ENCODE measurements around the gene ZBTB4.
"Not testable (repeated sequence)": the region's sequence is repeated elsewhere in the genome, so short reads cannot be mapped to it uniquely, and the experiment has no call there.

Gene ZBTB4

DNA sequence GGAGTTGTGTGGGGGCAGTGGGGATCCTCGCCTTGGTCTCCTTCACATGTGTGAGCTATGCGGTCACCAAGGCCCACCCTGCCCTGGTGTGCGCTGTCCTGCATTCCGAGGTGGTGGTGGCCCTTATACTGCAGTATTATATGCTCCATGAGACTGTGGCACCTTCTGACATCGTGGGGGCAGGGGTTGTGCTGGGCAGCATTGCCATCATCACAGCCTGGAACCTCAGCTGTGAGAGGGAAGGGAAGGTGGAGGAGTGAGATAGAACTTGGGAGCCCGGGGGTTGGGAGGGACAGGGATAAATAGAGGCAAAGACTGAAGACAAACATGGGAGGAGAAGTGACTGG is 3.3 kb upstream of the ZBTB4 start:
- Histone ChIP-seq H3K9ac (ENCODE audit: low read length in 5 of 5) (peak overlapping the region in 4 of 5 donors; percentile 77 to 95 (median 90)), H3K4me3 (ENCODE audit: low read depth in 1 of 5, low read length in 5 of 5) (peak overlapping the region in 4 of 5 donors; percentile 70 to 88 (median 78)), H3K27ac (ENCODE audit: low read depth, low read length) (peak overlapping the region; percentile 99), H3K4me1 (ENCODE audit: control insufficient read depth in 5 of 5, insufficient read depth in 5 of 5, low read length in 5 of 5) (peaks cover 14 to 66% (median 60%) of the 10 kb centered on the region in 5 donors)
- H3K27me3 ChIP-seq (ENCODE audit: control insufficient read depth in 5 of 5, insufficient read depth in 4 of 5, low read length in 5 of 5); H3K9me3 ChIP-seq (ENCODE audit: control insufficient read depth in 5 of 5, low read length in 5 of 5); H3K36me3 ChIP-seq (ENCODE audit: control insufficient read depth in 5 of 5, insufficient read depth in 5 of 5, low read length in 5 of 5): not testable (repeated sequence)

DNA sequence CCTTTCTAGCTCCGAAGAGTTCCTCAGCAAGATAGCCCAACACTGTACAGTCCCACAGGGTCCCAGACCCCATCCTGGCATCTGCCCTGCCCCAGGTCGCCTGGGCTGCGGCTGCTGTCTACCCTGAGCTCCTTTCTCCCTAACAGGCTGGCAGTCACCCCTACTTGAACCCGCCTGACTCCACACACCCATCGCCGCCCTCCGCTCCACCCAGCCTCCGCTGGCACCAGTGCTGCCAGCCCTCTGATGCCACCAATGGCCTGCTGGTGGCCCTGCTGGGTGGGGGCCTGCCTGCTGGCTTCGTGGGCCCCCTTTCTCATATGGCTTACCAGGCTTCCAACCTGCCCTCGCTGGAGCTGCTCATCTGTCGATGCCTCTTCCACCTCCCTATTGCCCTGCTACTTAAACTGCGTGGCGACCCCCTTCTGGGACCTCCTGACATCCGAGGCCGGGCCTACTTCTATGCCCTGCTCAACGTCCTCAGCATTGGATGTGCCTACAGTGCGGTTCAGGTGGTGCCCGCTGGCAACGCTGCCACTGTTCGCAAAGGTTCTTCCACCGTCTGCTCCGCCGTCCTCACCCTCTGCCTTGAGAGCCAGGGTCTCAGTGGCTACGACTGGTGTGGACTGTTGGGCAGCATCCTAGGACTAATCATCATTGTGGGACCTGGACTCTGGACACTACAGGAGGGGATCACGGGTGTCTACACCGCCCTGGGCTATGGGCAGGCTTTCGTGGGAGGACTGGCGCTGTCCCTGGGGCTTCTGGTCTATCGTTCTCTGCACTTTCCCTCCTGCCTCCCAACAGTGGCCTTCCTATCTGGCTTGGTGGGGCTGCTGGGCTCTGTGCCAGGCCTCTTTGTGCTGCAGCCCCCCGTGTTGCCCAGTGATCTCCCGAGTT is 2.7 kb upstream of the ZBTB4 start:
- H3K4me3 ChIP-seq (ENCODE audit: low read depth in 1 of 5, low read length in 5 of 5); H3K27me3 ChIP-seq (ENCODE audit: control insufficient read depth in 5 of 5, insufficient read depth in 4 of 5, low read length in 5 of 5); H3K9ac ChIP-seq (ENCODE audit: low read length in 5 of 5); H3K36me3 ChIP-seq (ENCODE audit: control insufficient read depth in 5 of 5, insufficient read depth in 5 of 5, low read length in 5 of 5); H3K9me3 ChIP-seq (ENCODE audit: control insufficient read depth in 5 of 5, low read length in 5 of 5): not testable (repeated sequence)
- H3K27ac ChIP-seq (ENCODE audit: low read depth, low read length): peak overlapping the region; percentile 99
- peaks cover 8 to 66% (median 60%) of the 10 kb centered on the region in 5 donors for H3K4me1 ChIP-seq (ENCODE audit: control insufficient read depth in 5 of 5, insufficient read depth in 5 of 5, low read length in 5 of 5)

DNA sequence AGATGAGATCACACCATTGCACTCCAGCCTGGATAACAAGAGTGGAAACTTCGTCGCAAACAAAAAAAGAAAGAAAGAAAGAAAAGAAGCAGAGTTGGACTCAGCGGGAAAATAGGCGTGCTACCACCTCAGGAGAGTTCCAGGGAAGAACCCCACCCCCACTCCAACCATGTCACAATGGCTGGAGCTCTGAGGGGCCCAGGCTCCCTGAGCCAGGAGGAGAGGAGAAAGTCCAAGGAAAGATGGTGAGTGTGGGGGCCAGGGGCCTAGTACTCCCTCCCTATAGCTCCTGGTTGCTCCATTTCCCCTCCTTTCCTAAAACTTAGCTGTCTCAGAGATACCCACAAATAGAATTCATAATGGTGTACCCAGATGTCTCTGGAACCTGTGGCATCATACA is 1.8 kb upstream of the ZBTB4 start, which contains the start of gene SLC35G6:
SLC35G6 (plus strand) TSS at position 172 of the 400 bp plus-strand sequence; CDS start at position 243, 71 bp downstream.
- not testable (repeated sequence) for H3K9me3 ChIP-seq (ENCODE audit: control insufficient read depth in 5 of 5, low read length in 5 of 5); H3K36me3 ChIP-seq (ENCODE audit: control insufficient read depth in 5 of 5, insufficient read depth in 5 of 5, low read length in 5 of 5); H3K27me3 ChIP-seq (ENCODE audit: control insufficient read depth in 5 of 5, insufficient read depth in 4 of 5, low read length in 5 of 5)
- H3K9ac ChIP-seq (ENCODE audit: low read length in 5 of 5): peak within 1 kb of the TSS in 2 of 5 donors; percentile 75 to 88
- H3K27ac ChIP-seq (ENCODE audit: low read depth, low read length): peak within 1 kb of the TSS; percentile 94
- H3K4me3 ChIP-seq (ENCODE audit: low read depth in 1 of 5, low read length in 5 of 5): peak within 1 kb of the TSS in 4 of 5 donors; percentile 69 to 86 (median 76)
- peaks cover 12 to 66% (median 60%) of the 10 kb centered on the region in 5 donors for H3K4me1 ChIP-seq (ENCODE audit: control insufficient read depth in 5 of 5, insufficient read depth in 5 of 5, low read length in 5 of 5)

DNA sequence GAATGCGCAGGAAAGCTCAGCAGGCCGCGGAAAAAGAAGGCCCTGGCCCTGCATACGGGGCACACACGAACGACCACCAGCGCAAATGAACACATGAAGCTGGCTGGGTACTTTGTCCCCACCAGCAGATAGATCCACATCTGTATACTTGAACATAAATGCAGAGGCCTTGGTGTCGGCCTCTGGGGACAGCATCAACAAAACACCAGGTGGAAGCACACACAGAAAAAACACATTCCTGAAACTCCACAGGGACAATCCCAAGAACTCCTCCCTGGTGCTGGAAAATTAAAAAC is 606 bp upstream of the ZBTB4 start:
- peak overlapping the region; percentile 94 for H3K27ac ChIP-seq (ENCODE audit: low read depth, low read length)
- no peaks in the 10 kb centered on the region for H3K9me3 ChIP-seq (ENCODE audit: control insufficient read depth in 5 of 5, low read length in 5 of 5)
- peaks cover 17 to 67% (median 60%) of the 10 kb centered on the region in 5 donors for H3K4me1 ChIP-seq (ENCODE audit: control insufficient read depth in 5 of 5, insufficient read depth in 5 of 5, low read length in 5 of 5)
- H3K4me3 ChIP-seq (ENCODE audit: low read depth in 1 of 5, low read length in 5 of 5): peak overlapping the region; percentile 69 to 86 (median 79)
- H3K9ac ChIP-seq (ENCODE audit: low read length in 5 of 5): peak overlapping the region; percentile 60 to 88 (median 77)
- no peaks in the 10 kb centered on the region for H3K36me3 ChIP-seq (ENCODE audit: control insufficient read depth in 5 of 5, insufficient read depth in 5 of 5, low read length in 5 of 5)
- H3K27me3 ChIP-seq (ENCODE audit: control insufficient read depth in 5 of 5, insufficient read depth in 4 of 5, low read length in 5 of 5): no peaks in the 10 kb centered on the region

DNA sequence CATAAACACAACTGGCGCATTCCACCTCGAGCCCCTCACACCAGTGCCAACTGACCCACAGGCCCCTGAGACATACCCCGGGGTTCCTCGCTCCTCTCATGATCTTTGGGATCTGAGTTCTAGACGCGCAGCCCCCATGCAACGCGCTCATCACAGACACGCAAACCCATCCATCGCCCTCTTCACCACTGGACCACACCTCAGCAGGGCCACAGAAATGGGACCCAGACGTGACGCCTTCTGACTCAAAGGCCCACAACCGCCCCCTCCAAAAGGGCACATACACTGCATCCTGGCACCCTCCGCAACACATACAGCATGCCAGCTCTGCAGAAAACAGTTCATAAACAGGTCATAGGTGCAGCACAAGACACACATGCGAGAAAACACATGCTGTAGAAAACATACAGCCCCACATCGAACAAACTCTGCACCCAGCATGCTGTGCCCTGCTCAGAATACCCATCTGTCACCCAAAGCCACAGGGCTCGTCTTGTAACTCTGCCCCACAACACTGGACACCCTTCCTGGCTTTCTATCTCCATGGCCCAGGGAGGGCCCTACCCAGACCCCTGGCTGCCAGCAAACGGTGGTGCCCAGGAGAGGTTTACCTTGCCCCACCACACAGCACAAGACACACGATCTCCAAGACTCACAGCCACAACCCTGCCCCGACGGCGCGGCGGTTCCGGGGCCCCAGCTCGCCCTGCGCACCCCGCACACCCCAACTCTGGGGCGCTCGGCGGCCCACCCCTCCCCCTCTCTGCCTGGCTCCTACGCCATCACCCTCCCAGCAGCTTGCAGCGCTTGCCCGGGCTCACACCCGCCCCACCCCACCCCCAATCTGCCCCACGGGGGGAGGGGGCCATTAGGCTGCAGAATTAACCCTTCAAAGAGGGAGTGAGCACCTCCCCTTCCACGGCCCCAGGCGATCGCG is 887 bp downstream of the ZBTB4 start:
- Histone ChIP-seq H3K9ac (ENCODE audit: low read length in 5 of 5) (peak overlapping the region; percentile 75 to 95 (median 83)), H3K27ac (ENCODE audit: low read depth, low read length) (peak overlapping the region; percentile 95), H3K36me3 (ENCODE audit: control insufficient read depth in 5 of 5, insufficient read depth in 5 of 5, low read length in 5 of 5) (no peaks in the 10 kb centered on the region), H3K27me3 (ENCODE audit: control insufficient read depth in 5 of 5, insufficient read depth in 4 of 5, low read length in 5 of 5) (no peaks in the 10 kb centered on the region), H3K4me3 (ENCODE audit: low read depth in 1 of 5, low read length in 5 of 5) (peak overlapping the region; percentile 81 to 99 (median 87)), H3K9me3 (ENCODE audit: control insufficient read depth in 5 of 5, low read length in 5 of 5) (no peaks in the 10 kb centered on the region), H3K4me1 (ENCODE audit: control insufficient read depth in 5 of 5, insufficient read depth in 5 of 5, low read length in 5 of 5) (peaks cover 14 to 73% (median 61%) of the 10 kb centered on the region in 5 donors)

DNA sequence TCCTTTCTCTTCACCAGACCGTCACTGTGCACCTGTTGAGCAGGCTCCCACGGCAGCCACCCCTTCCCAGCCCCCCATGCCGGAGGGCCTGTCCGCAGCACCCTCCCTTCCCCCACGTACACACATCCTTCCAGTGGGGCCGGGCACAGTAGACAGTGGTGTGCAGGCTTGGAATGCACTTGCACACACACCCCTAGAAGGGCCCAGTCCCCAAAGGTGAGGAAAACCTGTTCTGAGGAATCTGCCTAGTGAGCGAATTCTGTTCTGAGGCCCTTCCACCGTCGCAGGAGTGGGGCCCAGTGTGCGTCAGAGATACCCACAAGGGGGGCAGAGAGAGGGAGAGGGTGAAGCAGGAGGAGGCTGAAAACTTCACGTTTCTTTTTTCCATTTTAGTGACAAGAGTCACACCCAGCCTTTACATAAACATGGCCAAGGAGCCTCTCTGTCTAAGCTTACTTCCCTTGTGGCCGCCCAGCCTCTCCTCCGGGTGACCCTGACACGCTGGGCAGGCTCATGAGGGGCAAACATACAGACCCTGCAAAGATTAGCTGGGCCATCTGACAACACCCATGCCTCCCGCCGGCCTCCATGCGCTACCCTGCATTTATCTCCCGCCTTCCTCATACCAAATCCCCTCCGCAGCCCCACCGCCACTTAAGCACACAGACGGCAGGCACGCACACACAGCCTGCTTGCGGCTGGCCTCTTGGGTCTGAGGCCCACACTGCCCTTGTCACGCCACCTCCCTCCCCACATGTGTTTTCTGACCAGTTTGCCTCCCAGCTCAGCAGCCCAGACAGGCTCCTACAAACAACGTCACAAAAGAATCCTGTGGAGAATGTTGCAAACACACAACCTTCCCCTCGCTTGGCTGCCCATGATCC is 1.8 kb downstream of the ZBTB4 start:
- Histone ChIP-seq H3K9me3 (ENCODE audit: control insufficient read depth in 5 of 5, low read length in 5 of 5) (no peaks in the 10 kb centered on the region), H3K4me3 (ENCODE audit: low read depth in 1 of 5, low read length in 5 of 5) (peak overlapping the region; percentile 81 to 99 (median 87)), H3K9ac (ENCODE audit: low read length in 5 of 5) (peak overlapping the region; percentile 25 to 88 (median 70)), H3K4me1 (ENCODE audit: control insufficient read depth in 5 of 5, insufficient read depth in 5 of 5, low read length in 5 of 5) (peaks cover 11 to 65% (median 53%) of the 10 kb centered on the region in 5 donors), H3K36me3 (ENCODE audit: control insufficient read depth in 5 of 5, insufficient read depth in 5 of 5, low read length in 5 of 5) (no peaks in the 10 kb centered on the region), H3K27ac (ENCODE audit: low read depth, low read length) (peak overlapping the region; percentile 95), H3K27me3 (ENCODE audit: control insufficient read depth in 5 of 5, insufficient read depth in 4 of 5, low read length in 5 of 5) (no peaks in the 10 kb centered on the region)

DNA sequence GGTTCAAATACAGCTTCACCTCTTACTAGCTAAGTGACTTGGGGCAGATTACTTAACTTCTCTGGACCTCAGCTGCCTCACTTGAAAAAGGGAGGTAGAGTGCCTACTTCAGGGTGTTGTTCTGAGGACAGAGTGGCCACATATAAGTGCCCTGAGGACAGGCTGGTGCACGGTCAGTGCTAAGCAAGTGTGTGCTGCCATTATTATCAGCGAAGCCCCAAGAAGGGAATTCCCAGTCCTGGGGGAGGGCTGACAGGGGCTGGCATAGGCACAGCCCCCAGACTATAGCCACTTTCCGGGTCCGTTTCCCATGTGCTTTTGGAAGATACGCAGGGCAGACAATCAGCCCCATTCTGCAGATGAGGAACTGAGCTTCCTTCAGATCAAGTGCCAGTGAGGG is 2.5 kb downstream of the ZBTB4 start:
- no peaks in the 10 kb centered on the region for H3K27me3 ChIP-seq (ENCODE audit: control insufficient read depth in 5 of 5, insufficient read depth in 4 of 5, low read length in 5 of 5)
- peak overlapping the region in 2 of 5 donors; percentile 83 to 88 for H3K9ac ChIP-seq (ENCODE audit: low read length in 5 of 5)
- H3K4me3 ChIP-seq (ENCODE audit: low read depth in 1 of 5, low read length in 5 of 5): peak overlapping the region; percentile 68 to 89 (median 84)
- no peaks in the 10 kb centered on the region for H3K9me3 ChIP-seq (ENCODE audit: control insufficient read depth in 5 of 5, low read length in 5 of 5)
- H3K4me1 ChIP-seq (ENCODE audit: control insufficient read depth in 5 of 5, insufficient read depth in 5 of 5, low read length in 5 of 5): peaks cover 11 to 65% (median 53%) of the 10 kb centered on the region in 5 donors
- H3K27ac ChIP-seq (ENCODE audit: low read depth, low read length): peak overlapping the region; percentile 95
- H3K36me3 ChIP-seq (ENCODE audit: control insufficient read depth in 5 of 5, insufficient read depth in 5 of 5, low read length in 5 of 5): no peaks in the 10 kb centered on the region

DNA sequence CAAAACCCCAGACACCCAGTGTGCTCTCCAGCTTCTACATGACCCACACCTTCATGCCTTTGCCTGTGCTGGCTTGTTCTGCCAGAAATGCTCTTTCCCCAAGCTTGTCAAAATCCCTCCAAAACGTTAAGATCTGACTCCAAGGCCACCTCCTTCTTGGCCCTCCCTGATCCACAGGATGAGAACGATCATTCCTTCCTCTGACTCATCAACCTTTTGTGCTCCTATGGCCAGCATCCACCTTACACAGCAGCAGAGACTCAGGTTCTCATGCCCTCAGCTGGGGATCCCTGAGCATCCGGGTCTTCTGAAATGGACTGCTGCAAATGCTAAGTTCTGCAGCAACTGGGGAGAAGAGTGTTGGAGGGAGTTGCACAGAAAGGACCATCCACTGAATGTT is 2.9 kb downstream of the ZBTB4 start:
- H3K9ac ChIP-seq (ENCODE audit: low read length in 5 of 5): peak overlapping the region in 3 of 5 donors; percentile 1 to 48 (median 34)
- H3K27ac ChIP-seq (ENCODE audit: low read depth, low read length): peak overlapping the region; percentile 95
- peak overlapping the region in 2 of 5 donors; percentile 7 to 30 for H3K4me3 ChIP-seq (ENCODE audit: low read depth in 1 of 5, low read length in 5 of 5)

DNA sequence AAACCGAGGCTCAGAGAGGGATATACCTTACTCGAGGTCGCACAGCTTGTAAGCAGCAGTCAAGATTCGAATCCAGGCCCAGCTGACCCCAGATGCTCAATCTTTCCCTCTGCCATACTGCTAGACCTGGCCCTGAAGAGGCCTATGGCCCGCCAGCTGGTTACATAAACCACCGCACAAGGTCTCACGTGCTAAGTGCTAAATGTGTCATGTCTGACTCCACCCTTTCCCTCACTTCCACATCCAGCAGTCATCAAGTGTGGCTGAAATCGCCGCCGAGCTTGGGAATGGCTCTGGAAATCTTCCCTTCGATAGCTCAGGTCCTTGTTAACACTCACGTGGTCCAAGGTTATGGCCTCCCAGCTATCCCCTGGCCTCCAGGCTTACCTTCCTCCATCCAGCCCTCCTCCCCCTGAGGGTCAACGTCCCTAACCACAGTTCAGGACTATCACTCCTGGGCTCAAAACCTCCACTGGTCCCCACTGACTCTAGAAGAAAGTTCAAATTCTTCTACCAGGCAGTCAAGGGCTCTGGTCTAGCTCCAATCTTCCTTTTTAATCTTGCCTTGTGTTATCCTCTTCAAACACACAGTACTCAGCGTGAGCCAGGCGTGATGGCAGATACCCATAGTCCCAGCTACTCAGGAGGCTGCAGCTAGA is 3.5 kb downstream of the ZBTB4 start:
- H3K27ac ChIP-seq (ENCODE audit: low read depth, low read length): peak overlapping the region; percentile 95
- H3K27me3 ChIP-seq (ENCODE audit: control insufficient read depth in 5 of 5, insufficient read depth in 4 of 5, low read length in 5 of 5): no peaks in the 10 kb centered on the region
- no peaks in the 10 kb centered on the region for H3K9me3 ChIP-seq (ENCODE audit: control insufficient read depth in 5 of 5, low read length in 5 of 5)
- peaks cover 11 to 68% (median 55%) of the 10 kb centered on the region in 5 donors for H3K4me1 ChIP-seq (ENCODE audit: control insufficient read depth in 5 of 5, insufficient read depth in 5 of 5, low read length in 5 of 5)
- H3K36me3 ChIP-seq (ENCODE audit: control insufficient read depth in 5 of 5, insufficient read depth in 5 of 5, low read length in 5 of 5): peaks cover 0 to 2% (median 0%) of the 10 kb centered on the region in 5 donors
- H3K9ac ChIP-seq (ENCODE audit: low read length in 5 of 5): peak overlapping the region; percentile 1 to 48 (median 34)
- H3K4me3 ChIP-seq (ENCODE audit: low read depth in 1 of 5, low read length in 5 of 5): peak overlapping the region in 4 of 5 donors; percentile 7 to 48 (median 28)

More for the DNA sequence above, 2.9 kb downstream of the ZBTB4 start:
- peaks cover 0 to under 1% (median 0%) of the 10 kb centered on the region in 5 donors for H3K36me3 ChIP-seq (ENCODE audit: control insufficient read depth in 5 of 5, insufficient read depth in 5 of 5, low read length in 5 of 5)
- H3K27me3 ChIP-seq (ENCODE audit: control insufficient read depth in 5 of 5, insufficient read depth in 4 of 5, low read length in 5 of 5): no peaks in the 10 kb centered on the region
- peaks cover 11 to 68% (median 54%) of the 10 kb centered on the region in 5 donors for H3K4me1 ChIP-seq (ENCODE audit: control insufficient read depth in 5 of 5, insufficient read depth in 5 of 5, low read length in 5 of 5)
- no peaks in the 10 kb centered on the region for H3K9me3 ChIP-seq (ENCODE audit: control insufficient read depth in 5 of 5, low read length in 5 of 5)
